ENCODE data around the gene P2RX1.

DNA sequence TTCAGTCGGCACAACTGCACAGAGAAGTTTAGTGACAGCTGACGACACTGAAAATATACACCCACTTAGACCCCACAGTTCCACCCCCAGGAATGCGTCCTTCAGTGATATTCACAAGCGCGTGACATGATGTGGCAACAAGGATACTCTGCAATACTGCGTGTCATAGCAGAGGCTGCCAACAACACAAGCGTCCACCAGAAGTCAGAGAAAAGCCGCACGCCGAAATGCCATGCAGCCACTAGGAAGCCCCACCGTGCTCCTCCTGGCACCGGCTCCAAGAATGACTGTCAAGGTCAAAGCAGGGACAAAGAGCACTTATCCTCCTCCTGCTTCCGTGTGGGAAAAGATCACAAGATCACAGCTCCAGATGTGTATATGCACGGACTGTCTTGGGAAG lies 44.5 kb upstream of the P2RX1 start:
- TF ChIP-seq, protein P1, sequence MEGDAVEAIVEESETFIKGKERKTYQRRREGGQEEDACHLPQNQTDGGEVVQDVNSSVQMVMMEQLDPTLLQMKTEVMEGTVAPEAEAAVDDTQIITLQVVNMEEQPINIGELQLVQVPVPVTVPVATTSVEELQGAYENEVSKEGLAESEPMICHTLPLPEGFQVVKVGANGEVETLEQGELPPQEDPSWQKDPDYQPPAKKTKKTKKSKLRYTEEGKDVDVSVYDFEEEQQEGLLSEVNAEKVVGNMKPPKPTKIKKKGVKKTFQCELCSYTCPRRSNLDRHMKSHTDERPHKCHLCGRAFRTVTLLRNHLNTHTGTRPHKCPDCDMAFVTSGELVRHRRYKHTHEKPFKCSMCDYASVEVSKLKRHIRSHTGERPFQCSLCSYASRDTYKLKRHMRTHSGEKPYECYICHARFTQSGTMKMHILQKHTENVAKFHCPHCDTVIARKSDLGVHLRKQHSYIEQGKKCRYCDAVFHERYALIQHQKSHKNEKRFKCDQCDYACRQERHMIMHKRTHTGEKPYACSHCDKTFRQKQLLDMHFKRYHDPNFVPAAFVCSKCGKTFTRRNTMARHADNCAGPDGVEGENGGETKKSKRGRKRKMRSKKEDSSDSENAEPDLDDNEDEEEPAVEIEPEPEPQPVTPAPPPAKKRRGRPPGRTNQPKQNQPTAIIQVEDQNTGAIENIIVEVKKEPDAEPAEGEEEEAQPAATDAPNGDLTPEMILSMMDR (conservative IDR thresholded peaks at IDR 0.05), result no peak
- no peak for TF ChIP-seq EZH2 (IDR thresholded peaks at IDR 0.05; ENCODE audit: low read depth)

Measured in PC-9 (cell line).